CD14-positive monocyte (primary cell): ENCODE results near the gene NOP14. TPM values are rescaled to one million over a fixed set of nuclear protein-coding genes. Genes with fewer than 3 reads are reported as not detected.

ENCODE experiments used
- DNase-seq, 3 donors: peaks; one replicate each; pipeline ENCODE4 v3.0.0-alpha.2; 2011 to 2022
- H2AFZ ChIP-seq: 2 replicates; pipeline ENCODE4 v1.6.0; 2012; ENCODE audit warnings: mild to moderate bottlenecking, low read depth, low read length, inconsistent platforms; ENCODE audit not compliant: insufficient read depth, poor library complexity, severe bottlenecking
- H3K27ac ChIP-seq, 2 donors: 1 replicate in 1 of 2; 2 replicates in 1 of 2; pipeline ENCODE4 v1.5.1; 2012 to 2013; ENCODE audit warnings: low read length in 2 of 2, control low read depth in 1 of 2, inconsistent platforms in 1 of 2, low read depth in 1 of 2, mild to moderate bottlenecking in 1 of 2
- H3K27me3 ChIP-seq, 2 donors: one replicate each; pipeline versions ENCODE4 v1.6.0 to v1.6.1; 2011 to 2013; ENCODE audit warnings: low read length in 2 of 2; ENCODE audit not compliant: control insufficient read depth in 2 of 2, insufficient read depth in 2 of 2
- H3K36me3 ChIP-seq, 2 donors: replicated peaks in 1 of 2; 1 replicate in 1 of 2; 2 replicates in 1 of 2; pipeline versions ENCODE4 v1.5.1 to v1.6.1; 2012 to 2013; ENCODE audit warnings: low read length in 2 of 2, control low read depth in 1 of 2, inconsistent platforms in 1 of 2, mild to moderate bottlenecking in 1 of 2; ENCODE audit not compliant: insufficient read depth in 2 of 2, control insufficient read depth in 1 of 2
- H3K4me1 ChIP-seq, 2 donors: 1 replicate in 1 of 2; 2 replicates in 1 of 2; pipeline versions ENCODE4 v1.5.1 to v1.6.1; 2012 to 2013; ENCODE audit warnings: low read length in 2 of 2, control low read depth in 1 of 2, inconsistent platforms in 1 of 2, mild to moderate bottlenecking in 1 of 2, moderate library complexity in 1 of 2; ENCODE audit not compliant: insufficient read depth in 2 of 2, control insufficient read depth in 1 of 2
- H3K4me2 ChIP-seq: replicated peaks from 2 replicates; pipeline ENCODE3; 2012; ENCODE audit warnings: low read length, moderate library complexity, mild to moderate bottlenecking; ENCODE audit not compliant: poor library complexity, severe bottlenecking; ENCODE audit errors: extremely low read depth
- H3K4me3 ChIP-seq, 3 experiments: fragments of 200-600 bp in 1 of 3; sonication (generic) in 1 of 3; replicated peaks in 1 of 3; 1 replicate in 2 of 3; 2 replicates in 1 of 3; pipeline ENCODE4 v1.5.1; 2011 to 2013; ENCODE audit warnings: low read length in 3 of 3, mild to moderate bottlenecking in 3 of 3, control low read depth in 2 of 3, low read depth in 2 of 3, inconsistent platforms in 1 of 3, moderate library complexity in 1 of 3
- H3K79me2 ChIP-seq: 2 replicates; pipeline ENCODE4 v1.6.0; 2012; ENCODE audit warnings: mild to moderate bottlenecking, control low read depth, inconsistent platforms, low read length, moderate library complexity; ENCODE audit not compliant: insufficient read depth
- H3K9ac ChIP-seq: 2 replicates; pipeline ENCODE4 v1.6.0; 2017; ENCODE audit warnings: low read length, mild to moderate bottlenecking; ENCODE audit not compliant: insufficient read depth, poor library complexity, severe bottlenecking
- H3K9me3 ChIP-seq, 2 donors: replicated peaks in 1 of 2; 1 replicate in 1 of 2; 2 replicates in 1 of 2; pipeline versions ENCODE4 v1.5.1 to v1.6.1; 2012 to 2013; ENCODE audit warnings: low read length in 2 of 2, control low read depth in 1 of 2; ENCODE audit not compliant: control insufficient read depth in 1 of 2, insufficient read depth in 1 of 2
- H4K20me1 ChIP-seq: 2 replicates; pipeline ENCODE4 v1.6.0; 2012; ENCODE audit warnings: mild to moderate bottlenecking, low read length, control low read depth, moderate library complexity; ENCODE audit not compliant: insufficient read depth
- H3K27ac Mint-ChIP-seq, 7 donors: one replicate each; pipeline ENCODE4 v1.8.0; 2020; ENCODE audit warnings: mild to moderate bottlenecking in 7 of 7, mixed read lengths in 7 of 7, moderate library complexity in 6 of 7, inconsistent platforms in 2 of 7
- H3K27me3 Mint-ChIP-seq, 3 donors: one replicate each; pipeline ENCODE4 v1.8.0; 2021 to 2022; ENCODE audit warnings: low read depth in 3 of 3, mild to moderate bottlenecking in 3 of 3, mixed read lengths in 3 of 3, moderate library complexity in 3 of 3, inconsistent platforms in 1 of 3
- H3K36me3 Mint-ChIP-seq, 2 donors: one replicate each; pipeline ENCODE4 v1.8.0; 2020; ENCODE audit warnings: mixed read lengths in 2 of 2, inconsistent platforms in 1 of 2, mild to moderate bottlenecking in 1 of 2
- H3K4me1 Mint-ChIP-seq: one replicate; pipeline ENCODE4 v1.8.0; 2020; ENCODE audit warnings: mild to moderate bottlenecking, mixed read lengths
- H3K4me3 Mint-ChIP-seq, 2 donors: one replicate each; pipeline ENCODE4 v1.8.0; 2020; ENCODE audit warnings: mild to moderate bottlenecking in 2 of 2, mixed read lengths in 2 of 2, moderate library complexity in 1 of 2
- H3K9me3 Mint-ChIP-seq, 7 donors: one replicate each; pipeline ENCODE4 v1.8.0; 2020 to 2022; ENCODE audit warnings: mixed read lengths in 7 of 7, mild to moderate bottlenecking in 6 of 7, moderate library complexity in 6 of 7, inconsistent platforms in 2 of 7
- WGBS: methylation state at CpG from one replicate; pipeline ENCODE4 v1.1.5; 2013; ENCODE audit warnings: missing lambda C conversion rate; ENCODE audit not compliant: insufficient coverage; 5-methylcytosine and 5-hydroxymethylcytosine counted together
- intact Hi-C, 2 donors: fragments of 100-400 bp; cut with micrococcal nuclease; formaldehyde crosslinking; loops; one replicate each; pipeline versions ENCODE4 v1.15.0 to v1.15.1; 2023
- polyA plus RNA-seq, 3 donors: library from polyadenylated mRNA; depleted of rRNA in 1 of 3; unstranded in 2 of 3; stranded (reverse) in 1 of 3; fragments of 300-500 nt in 2 of 3; fragments of >200 nt in 1 of 3; fragmentation: Illumina TruSeq in 2 of 3; gene quantifications; 1 replicate in 2 of 3; 2 replicates in 1 of 3; pipeline ENCODE4 v1.2.3, GENCODE V29; 2012 to 2021
- TF ChIP-seq, protein P1 (sequence below): fragments of 200-600 bp; IDR thresholded peaks from one replicate; pipeline ENCODE4 v1.8.0; 2022; ENCODE audit warnings: antibody characterized with exemption, mild to moderate bottlenecking

NOP14 gene
- polyA plus RNA-seq, 3 donors = 3.9 to 6.2 (median 4.3) TPM

GRCh38 chr4:2891294-2891693, 71.9 kb downstream of the NOP14 start:
- no peak overlapping the region for H3K27ac ChIP-seq

GRCh38 chr4:2888886-2889285, 74.3 kb downstream of the NOP14 start:
- peaks cover 14% of the 10 kb centered on the region for H3K79me2 ChIP-seq

More at GRCh38 chr4:2891294-2891693, 71.9 kb downstream of the NOP14 start:
- Histone ChIP-seq H3K9ac (no peak overlapping the region), H3K79me2 (peaks cover 10% of the 10 kb centered on the region), H3K9me3 (no peaks in the 10 kb centered on the region), H3K4me2 (no peak overlapping the region), H4K20me1 (peaks cover 53% of the 10 kb centered on the region), H3K4me1 (peaks cover 8 to 9% of the 10 kb centered on the region in 2 donors), H3K4me3 (no peak overlapping the region), H2AFZ (no peak overlapping the region), H3K36me3 (peaks cover 50 to 85% of the 10 kb centered on the region in 2 donors), H3K27me3 (no peaks in the 10 kb centered on the region)
- DNase-seq = no peak
- no peak overlapping the region for H3K4me3 Mint-ChIP-seq
- no peaks in the 10 kb centered on the region for H3K9me3 Mint-ChIP-seq
- peaks cover 0 to 1% (median 0%) of the 10 kb centered on the region in 3 donors for H3K27me3 Mint-ChIP-seq
- 97% methylated on average over 3 of the region's 5 CpGs for WGBS
- peak overlapping the region in 2 of 7 donors; percentile 25 to 39 for H3K27ac Mint-ChIP-seq
- intact Hi-C loops = no loop called here
- peaks cover 13% of the 10 kb centered on the region for H3K4me1 Mint-ChIP-seq
- TF ChIP-seq, protein P1, sequence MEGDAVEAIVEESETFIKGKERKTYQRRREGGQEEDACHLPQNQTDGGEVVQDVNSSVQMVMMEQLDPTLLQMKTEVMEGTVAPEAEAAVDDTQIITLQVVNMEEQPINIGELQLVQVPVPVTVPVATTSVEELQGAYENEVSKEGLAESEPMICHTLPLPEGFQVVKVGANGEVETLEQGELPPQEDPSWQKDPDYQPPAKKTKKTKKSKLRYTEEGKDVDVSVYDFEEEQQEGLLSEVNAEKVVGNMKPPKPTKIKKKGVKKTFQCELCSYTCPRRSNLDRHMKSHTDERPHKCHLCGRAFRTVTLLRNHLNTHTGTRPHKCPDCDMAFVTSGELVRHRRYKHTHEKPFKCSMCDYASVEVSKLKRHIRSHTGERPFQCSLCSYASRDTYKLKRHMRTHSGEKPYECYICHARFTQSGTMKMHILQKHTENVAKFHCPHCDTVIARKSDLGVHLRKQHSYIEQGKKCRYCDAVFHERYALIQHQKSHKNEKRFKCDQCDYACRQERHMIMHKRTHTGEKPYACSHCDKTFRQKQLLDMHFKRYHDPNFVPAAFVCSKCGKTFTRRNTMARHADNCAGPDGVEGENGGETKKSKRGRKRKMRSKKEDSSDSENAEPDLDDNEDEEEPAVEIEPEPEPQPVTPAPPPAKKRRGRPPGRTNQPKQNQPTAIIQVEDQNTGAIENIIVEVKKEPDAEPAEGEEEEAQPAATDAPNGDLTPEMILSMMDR = no peak
- peaks cover 49 to 64% of the 10 kb centered on the region in 2 donors for H3K36me3 Mint-ChIP-seq

More at GRCh38 chr4:2888886-2889285, 74.3 kb downstream of the NOP14 start:
- no CpG with 5 or more reads among the region's 3 CpGs for WGBS
- no peak overlapping the region for H3K9ac ChIP-seq
- H3K9me3 Mint-ChIP-seq = no peaks in the 10 kb centered on the region
- H3K27me3 ChIP-seq = no peaks in the 10 kb centered on the region
- H3K36me3 Mint-ChIP-seq = peaks cover 50 to 63% of the 10 kb centered on the region in 2 donors
- H4K20me1 ChIP-seq = peaks cover 58% of the 10 kb centered on the region
- DNase-seq = peak in 2 of 3 donors; percentile 25 to 35
- H3K4me2 ChIP-seq = no peak overlapping the region
- H3K4me3 ChIP-seq = no peak overlapping the region
- no peaks in the 10 kb centered on the region for H3K9me3 ChIP-seq
- intact Hi-C loops = no loop called here
- TF ChIP-seq, protein P1 = no peak
- H3K4me3 Mint-ChIP-seq = no peak overlapping the region
- H3K4me1 ChIP-seq = peaks cover 8 to 9% of the 10 kb centered on the region in 2 donors
- no peak overlapping the region for H2AFZ ChIP-seq
- peaks cover 13% of the 10 kb centered on the region for H3K4me1 Mint-ChIP-seq
- peaks cover 0 to 1% (median 0%) of the 10 kb centered on the region in 3 donors for H3K27me3 Mint-ChIP-seq
- H3K27ac Mint-ChIP-seq = peak overlapping the region in 6 of 7 donors; percentile 22 to 84 (median 74)
- H3K36me3 ChIP-seq = peaks cover 50 to 85% of the 10 kb centered on the region in 2 donors
- no peak overlapping the region for H3K27ac ChIP-seq

Other genes starting within 250 kb of the NOP14 start
- 10 to 100 TPM; 27.6 to 75.7 (median 28.2) TPM for gene TNIP2, start 207.1 kb downstream of the NOP14 start, polyA plus RNA-seq
- gene SH3BP2, start 170.3 kb downstream of the NOP14 start, polyA plus RNA-seq = 100 to 1,000 TPM in 1 of 3 donors, 10 to 100 TPM in 2; 19.1 to 478 (median 26.9) TPM
- gene ADD1, start 119.6 kb downstream of the NOP14 start, polyA plus RNA-seq = 100 to 1,000 TPM in 2 of 3 donors, 10 to 100 TPM in 1; 76.1 to 122 (median 103) TPM
- gene GRK4, start 165 bp upstream of the NOP14 start, polyA plus RNA-seq = 1 to 10 TPM; 1.1 to 1.2 (median 1.2) TPM
- gene HTT-AS, start 111.1 kb upstream of the NOP14 start, polyA plus RNA-seq = not detected
- gene HTT, start 111.3 kb upstream of the NOP14 start, polyA plus RNA-seq = 10 to 100 TPM in 1 of 3 donors, 1 to 10 TPM in 2; 1.8 to 27.1 (median 3.0) TPM